ENCODE data around the gene GPR141.
"Not testable (repeated sequence)": the region's sequence is repeated elsewhere in the genome, so short reads cannot be mapped to it uniquely, and the experiment has no call there.

The GPR141 gene

GRCh38 chr7:37690206-37690605 is 6.6 kb downstream of the GPR141 start:
- DNase-seq = no peak

- no peak for DNase-seq
These were observed 10.9 kb downstream of the GPR141 start for GRCh38 chr7:37694208-37695094.

GRCh38 chr7:37698276-37698675 is 14.7 kb downstream of the GPR141 start:
- DNase-seq = no peak

DNA sequence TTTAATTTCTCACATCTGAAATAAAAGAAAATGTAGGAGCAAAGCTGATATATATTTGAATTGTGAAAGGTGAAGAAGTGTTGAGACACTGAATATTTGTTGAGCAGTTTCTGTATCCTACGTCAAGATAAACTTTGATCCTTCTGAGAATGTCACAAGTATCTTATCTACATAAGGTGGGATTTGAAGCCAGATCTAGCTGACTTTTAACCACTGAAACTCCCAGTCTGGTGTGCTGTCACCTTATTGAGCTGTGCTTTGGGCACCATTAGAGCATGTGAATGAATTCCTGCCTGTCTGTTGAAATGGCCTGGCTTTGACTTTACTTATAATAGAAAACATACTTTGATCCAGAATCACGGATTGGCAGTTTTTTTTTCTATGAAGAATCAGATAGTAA is 15.2 kb downstream of the GPR141 start:
- DNase-seq = no peak

DNA sequence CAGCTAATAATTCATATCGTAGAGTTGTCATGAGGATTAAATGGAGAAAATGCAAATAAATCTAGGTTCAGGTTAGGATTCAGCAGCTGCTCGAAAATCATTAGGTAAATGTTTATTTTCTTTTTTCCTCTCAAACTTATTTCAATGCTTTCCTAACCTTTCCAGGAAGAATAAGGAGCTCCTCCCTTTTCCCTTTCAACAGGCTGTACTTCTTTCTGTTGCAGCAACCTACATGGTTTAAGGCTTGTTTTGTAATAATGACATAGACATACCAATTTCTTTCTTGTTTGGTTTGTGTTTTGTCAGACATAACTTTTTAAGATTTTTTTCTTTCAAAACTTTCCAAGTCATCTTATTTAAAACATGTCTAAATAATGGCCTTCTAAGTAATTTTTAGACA is 18.2 kb downstream of the GPR141 start:
- DNase-seq = no peak

DNA sequence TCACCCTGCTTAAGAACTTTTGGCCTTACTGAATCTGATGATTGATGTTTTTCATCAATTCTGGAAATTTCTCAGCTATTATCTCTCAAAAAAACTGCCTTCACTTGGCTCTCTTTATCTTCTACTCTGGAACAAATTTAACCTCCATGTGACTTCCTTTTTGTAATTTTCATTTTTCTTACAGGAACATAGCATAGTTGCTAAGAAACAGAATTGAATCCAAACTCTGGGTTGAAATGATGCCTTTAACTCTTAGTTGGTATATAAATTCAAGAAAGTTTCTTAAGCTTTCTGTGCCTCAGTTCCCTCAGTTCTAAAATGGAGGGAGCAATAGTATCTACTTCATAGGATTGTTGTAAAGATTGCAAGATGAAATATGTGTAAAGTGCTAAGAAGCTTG is 19.8 kb downstream of the GPR141 start:
- no peak for DNase-seq

DNA sequence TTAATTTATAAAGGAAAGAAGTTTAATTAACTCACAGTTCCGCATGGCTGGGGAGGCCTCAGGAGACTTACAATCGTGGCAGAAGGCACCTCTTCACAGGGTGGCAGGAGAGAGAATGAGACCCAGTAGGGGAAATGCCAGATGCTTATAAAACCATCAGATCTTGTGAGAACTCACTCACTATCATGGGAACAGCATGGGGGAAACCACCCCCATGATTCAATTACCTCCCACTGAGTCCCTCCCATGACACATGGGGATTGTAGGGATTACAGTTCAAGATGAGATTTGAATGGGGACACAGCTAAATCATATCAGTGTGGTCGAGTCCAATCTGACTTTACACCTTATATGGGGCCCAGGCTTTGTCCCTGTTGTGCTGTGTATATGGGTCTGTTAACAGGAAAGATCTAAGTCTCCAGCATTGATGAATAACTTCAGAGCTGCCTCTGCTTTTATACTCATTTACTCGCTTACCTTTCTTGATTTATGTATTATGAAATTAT is 20.8 kb downstream of the GPR141 start:
- DNase-seq = not testable (repeated sequence)

DNA sequence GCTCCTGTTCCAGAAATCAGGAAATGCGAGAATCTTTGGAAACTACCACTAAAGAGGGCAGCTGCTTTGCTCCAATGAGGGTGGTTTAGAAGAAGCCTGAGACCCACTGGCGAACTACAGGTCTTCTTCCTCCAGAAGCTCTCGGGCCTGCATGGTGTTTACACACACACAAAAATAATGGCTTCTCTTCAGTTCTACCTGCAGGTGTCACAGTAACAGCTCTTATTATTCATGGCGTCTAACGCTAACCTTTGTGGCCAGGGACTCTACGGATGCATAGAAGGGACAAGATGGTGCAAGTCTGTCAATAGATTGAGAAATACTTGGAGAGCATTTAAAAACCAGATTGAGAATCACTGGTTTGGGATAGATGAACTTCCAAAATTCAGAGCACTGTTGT is 22.4 kb downstream of the GPR141 start:
- DNase-seq = no peak

DNA sequence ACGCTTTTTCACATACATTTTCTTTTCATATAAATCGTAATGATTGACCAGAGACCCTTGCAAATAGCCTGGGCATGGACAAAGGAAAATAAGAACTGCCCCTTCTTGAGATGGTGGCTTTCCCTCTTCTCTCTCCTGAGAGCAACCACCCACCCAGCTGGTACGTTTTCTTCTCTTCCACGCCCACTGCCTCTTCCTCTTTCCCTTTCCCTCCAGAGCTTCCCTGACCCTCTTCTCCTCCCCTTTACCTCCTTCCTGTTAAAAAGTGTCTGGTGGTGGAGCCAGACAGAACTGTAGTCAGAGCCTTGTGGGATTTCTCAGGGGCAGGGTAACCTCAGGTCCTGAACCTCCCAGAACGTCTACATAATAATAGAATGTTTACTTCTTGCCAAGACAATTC is 23.2 kb downstream of the GPR141 start:
- no peak for DNase-seq

- no peak for DNase-seq
These were observed 24.4 kb downstream of the GPR141 start for GRCh38 chr7:37707754-37708485.

- no peak for DNase-seq
These were observed 26.3 kb downstream of the GPR141 start for GRCh38 chr7:37709631-37710509.

DNA sequence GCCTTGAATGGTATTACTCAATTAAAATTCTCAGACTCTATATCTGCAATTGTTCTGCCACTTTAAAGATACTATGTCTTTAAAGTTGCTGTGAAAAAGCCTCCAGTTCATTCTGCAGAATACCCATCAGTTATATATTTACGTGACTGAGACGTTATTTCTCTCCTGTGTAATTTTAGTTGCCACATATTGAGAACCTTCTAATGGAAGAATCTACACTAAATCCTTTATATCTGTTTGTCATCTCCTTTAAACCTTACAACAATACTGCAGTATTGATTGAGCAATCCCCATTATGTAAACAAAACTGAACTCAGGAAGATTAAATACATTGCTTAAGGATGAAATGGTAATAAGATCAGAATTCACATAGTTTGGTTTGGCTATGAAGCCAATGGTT is 30.0 kb downstream of the GPR141 start:
- no peak for DNase-seq

- DNase-seq = no peak
These were observed 31.0 kb downstream of the GPR141 start for GRCh38 chr7:37714606-37715005.

DNA sequence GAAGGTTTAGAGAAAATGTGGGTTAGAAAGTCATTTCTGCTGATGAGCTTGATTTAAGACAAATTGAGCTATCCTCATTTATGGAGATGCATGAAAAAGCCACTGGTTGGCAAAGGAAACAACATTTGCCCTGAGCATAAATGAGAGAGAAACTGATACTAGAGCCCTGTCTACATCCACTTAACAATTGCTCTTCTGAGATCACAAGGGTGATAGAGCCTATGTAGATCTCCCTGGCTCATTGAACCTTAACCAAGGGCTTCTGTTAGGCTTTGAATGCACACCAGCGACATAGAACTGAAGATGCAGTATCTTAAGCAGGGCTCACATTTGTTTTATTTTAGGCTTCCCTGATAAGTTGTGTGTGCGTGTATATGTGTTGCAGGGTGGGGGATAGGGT is 35.0 kb downstream of the GPR141 start:
- DNase-seq = no peak

GRCh38 chr7:37719077-37719476 is 35.5 kb downstream of the GPR141 start:
- DNase-seq = no peak

DNA sequence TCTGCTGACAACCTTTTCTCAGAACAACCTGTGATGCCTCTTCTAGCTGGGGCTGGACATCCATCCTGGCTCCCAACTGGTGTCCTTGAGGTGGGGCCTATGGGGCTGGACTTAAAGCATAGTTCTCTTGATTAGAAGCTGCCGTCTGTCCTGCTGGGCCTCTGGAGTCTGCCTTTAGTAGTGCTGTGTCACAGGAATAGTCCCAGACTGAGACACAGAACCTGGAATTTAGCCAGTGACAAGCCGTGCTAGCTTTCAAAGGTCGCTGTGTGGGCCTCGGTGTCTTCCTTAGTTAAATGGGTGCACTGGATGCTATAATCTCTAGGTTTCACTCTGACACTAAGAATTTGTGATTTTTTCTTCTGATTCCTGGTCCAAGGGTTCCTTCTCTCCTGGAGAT is 41.2 kb downstream of the GPR141 start:
- no peak for DNase-seq

DNA sequence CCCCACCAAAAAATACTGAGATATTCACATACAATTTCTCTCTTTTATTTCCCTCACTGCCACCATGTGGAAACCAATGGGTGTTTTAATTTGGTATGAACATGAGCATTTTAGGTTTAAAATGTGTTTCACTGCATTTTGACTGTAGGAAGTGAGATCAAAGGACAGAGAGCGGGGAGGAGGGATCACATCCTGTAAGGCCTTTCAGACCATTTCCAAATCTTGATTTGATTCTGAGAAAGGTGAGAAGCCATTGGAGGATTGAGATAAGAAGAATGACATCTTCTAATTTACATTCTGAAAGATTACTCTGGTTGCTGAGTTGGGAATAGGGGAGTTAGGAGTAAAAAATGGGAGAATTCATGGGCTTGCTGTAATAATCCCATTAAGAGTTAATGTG is 42.5 kb downstream of the GPR141 start:
- DNase-seq = no peak

DNA sequence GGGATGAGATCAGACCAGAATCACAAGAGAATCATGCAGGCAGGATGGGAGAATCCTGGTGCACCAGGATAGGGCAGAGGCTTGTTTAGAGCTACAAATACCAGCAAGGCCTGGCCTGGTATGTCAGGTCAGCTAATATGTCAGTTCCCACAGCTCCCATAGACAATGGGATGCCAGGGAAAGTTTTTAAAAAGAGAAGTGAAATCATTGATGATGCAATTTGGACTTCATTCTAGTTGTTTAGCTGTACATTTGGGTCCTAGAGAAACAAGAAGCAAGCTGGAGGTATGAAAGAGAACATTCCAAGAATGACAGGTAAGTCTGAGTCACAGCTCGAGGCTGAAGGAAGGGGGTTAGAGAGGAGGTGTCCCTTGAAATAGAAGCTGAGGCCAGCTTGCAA is 45.2 kb downstream of the GPR141 start:
- no peak for DNase-seq

DNA sequence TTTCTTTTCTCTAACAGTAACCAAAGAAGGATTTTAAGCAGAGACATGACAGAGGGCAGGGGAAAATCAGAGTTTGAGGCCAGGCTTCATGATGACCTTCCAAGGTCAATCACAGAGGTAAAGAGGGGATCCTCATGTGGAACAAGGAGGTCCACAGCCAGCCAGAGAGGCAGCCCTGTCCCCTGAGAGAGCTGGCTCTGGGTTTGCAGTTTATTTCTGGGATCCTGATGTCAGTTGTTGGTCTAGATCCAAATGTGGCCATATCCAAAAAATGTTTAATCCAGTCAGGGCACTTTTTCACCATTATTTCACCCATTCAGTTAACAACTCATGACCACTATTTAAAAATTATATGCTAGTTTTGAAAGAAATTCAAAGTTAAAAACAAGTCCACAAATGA is 45.6 kb downstream of the GPR141 start:
- DNase-seq = no peak

DNA sequence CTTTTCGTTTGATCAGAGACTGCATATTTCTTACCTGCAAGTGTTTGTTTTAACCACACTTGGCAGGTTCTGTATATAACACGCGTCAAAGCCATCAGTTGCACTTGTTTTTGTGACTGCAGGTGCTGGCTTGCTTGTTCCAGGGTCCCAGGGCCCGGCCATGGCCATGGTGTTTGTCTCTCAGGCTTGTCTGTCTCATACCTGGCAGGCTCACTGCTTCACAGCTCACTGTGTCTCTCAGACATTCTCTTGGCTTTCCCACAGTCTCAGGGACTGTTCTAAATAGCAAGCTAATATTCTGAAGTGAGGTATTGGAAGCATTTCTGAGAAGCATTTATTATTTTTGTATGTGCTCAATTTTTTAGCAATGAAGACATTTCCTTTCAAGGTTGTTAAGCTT is 46.9 kb downstream of the GPR141 start:
- no peak for DNase-seq

DNA sequence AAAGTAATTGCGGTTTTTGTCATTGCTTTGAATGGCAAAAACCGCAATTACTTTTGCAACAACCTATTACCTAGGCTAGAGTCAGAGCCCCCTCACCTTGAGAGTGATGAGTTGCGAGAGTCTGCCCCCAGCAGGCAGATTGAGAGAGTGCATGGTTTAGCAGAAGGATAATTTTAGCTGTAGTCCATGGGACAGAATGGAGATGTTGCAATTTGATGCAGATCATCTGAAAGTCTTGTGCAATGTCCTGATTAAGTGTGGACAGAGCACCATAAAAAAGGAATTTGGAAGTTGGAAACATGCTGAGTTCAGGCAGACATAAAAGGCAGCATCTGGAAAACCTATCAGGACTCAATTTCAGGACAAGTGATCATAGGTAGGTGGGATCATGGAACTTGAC is 48.7 kb downstream of the GPR141 start:
- DNase-seq = no peak

- no peak for DNase-seq
These were observed 49.3 kb downstream of the GPR141 start for GRCh38 chr7:37732888-37733287.

DNA sequence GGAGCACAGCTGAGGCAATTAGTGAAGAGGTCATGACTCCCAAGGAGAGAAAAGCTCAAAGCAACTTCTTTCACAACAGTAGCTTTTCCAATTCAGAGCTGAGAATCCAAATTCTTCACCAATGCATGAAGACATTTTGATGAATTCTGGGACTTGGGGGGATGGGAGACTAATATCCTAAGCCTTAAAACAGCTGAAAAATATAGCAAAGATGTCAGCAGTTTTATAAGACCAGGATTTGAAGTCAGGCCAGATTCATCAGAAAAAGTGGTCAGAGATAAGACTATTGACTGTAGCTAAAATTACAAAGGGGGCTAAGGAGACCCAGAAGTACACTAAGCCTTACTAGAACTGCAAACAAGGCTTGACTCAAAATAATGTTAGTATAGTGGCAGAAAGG is 51.6 kb downstream of the GPR141 start:
- DNase-seq = no peak

Measured in stimulated activated CD4-positive, alpha-beta T cell treated with anti-CD3 and anti-CD28 coated beads, Interleukin-1b, Interleukin-23, amount 100 ng/mL, for 48 hours (primary cell).